HG03342 (cell line): ENCODE data around the gene PRDM15.

ENCODE experiments used
- ATAC-seq: cut with Tn5 transposase; IDR thresholded peaks from one replicate; pipeline ENCODE4 v1.9.1; 2021; ENCODE audit warnings: mild to moderate bottlenecking, moderate library complexity; ENCODE audit not compliant: unreplicated experiment

Gene PRDM15

DNA sequence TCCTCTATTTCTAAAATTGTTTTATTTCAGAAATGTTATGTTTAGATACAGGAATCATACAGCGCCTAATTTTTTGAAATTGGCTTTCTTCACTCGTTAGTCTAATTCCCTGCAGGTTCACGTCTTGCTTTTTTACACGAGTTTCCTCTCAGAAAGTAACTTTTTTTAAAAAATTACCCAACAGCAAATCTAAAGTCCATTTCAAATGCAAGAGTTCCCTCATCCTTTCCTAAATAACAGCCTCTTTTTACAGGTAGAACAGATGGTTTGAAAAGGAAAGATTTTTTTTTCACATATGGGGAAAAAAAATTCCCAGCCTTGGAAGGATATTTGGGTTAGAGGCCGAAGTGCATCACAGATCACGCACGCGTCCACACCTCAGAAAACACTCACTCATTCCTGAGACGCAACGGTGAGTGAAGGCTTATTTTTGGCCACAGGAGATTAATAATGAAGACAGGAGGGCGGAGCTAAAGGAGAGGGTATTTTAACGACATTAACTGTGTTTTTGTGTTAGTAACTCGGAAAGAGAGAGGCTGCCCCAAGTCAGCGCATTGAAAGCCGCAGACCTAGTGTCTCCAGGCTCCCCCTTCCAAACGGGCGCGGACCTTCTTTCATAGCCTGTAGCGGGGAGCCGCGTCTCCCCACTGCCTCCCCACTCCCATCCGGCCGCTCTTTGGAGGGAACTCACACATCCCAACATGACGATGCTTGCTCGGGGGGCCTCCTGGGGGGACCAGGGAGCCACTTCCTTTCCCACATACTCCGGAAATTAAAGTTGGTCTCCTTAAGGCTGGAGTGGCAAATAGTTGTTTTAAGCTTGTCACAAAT is 111.3 kb downstream of the PRDM15 start:
- no peak for ATAC-seq

DNA sequence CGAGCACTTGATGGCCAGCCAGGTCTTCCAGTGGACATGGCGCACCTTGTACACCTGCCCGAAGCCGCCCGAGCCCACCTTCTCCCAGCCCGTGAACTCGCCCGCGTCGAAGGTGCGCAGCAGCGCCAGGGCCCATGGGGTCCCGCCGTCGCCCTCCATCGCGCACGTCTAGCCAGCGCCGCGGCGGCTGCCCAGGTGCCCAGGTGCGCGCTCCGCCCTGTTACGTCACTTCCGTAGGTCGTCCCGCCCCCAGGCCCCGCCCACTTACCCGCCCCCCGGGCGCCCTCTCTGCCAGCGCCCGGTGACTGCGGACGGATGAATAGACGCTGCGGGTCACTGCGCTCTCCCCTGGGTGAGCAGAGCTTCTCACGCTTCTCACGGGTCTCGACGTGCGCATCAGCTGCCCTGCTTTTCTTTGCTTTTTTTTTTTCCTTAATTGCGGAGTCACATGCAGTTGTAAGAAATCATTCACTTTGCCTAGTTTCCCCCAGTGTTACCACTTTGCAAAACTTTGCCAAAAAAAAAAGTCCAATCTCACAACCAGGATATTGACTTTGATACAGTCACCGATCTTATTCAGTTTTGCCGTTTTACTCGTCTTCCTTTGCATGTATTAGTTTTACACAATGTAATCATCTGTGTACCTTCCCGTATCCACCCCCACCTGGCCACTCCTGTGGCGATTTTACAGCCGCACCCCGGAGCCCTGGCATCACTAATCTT is 112.1 kb downstream of the PRDM15 start, which contains the start of gene RIPK4:
TSS of gene RIPK4 (minus strand) at position 170 of the 723 bp plus-strand sequence. CDS start at position 159, 11 bp downstream.
- peak; percentile 56 for ATAC-seq

DNA sequence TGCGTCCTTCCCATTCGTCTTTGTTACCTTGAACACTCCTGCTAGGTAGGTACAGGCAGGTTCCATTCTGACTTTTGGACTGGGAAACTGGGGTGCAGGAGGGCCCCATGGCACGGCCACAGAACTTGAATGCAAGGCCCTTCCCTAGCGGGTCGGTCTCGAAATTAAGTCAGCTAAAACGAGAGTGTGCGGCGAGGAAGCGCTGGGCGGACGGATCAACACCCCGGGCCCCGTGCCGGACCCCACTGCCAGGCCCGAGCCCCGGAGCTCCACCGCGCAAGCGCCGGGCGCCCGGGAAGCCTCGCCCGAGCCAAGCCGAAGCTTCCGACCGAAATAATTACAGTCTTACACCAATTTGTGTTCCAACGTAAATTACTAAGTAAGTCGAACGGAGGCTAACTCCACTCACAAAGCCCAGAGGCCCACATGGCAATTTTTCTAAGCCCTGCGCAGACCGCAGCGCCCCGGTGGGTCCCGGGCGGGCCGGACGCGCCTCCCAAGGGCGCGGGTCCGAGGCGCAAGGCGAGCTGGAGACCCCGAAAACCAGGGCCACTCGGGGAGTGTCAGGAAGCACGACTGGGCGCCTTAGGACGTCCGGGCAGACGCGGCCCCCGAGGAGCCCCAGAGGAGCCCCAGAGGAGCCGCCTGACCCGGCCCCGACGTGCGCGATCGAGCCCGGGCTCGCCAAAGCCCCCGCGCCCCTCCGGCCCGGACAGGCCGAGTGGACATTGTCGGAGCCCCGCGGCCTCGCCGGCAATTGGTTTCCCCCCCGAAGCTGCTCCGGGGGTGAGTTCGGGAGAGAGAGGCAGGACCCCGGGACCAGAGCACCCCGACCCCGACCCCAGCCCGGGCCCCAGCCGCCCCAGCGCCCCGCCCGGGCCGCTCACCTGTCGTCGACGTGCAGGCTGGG is 112.9 kb downstream of the PRDM15 start:
- ATAC-seq, result no peak

DNA sequence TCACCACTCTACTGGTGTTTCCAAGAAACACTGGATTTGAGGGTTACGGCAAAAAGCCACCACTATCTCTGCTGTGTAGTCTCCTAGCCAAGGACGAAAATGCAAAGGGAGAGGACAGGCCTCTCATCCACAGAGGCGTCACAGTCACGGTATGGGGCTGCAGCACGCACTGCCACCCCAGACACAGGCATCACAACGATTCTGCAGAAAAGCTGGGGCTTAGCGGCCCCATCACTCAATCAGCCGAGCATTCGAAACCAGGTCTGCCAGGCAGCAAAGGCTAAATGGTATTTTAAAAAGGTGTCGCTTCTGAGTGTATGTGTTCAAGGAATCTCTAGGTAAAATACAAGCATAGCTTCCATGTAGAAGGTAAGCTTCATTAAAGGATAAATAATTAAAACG is 113.7 kb downstream of the PRDM15 start:
- ATAC-seq, result no peak

DNA sequence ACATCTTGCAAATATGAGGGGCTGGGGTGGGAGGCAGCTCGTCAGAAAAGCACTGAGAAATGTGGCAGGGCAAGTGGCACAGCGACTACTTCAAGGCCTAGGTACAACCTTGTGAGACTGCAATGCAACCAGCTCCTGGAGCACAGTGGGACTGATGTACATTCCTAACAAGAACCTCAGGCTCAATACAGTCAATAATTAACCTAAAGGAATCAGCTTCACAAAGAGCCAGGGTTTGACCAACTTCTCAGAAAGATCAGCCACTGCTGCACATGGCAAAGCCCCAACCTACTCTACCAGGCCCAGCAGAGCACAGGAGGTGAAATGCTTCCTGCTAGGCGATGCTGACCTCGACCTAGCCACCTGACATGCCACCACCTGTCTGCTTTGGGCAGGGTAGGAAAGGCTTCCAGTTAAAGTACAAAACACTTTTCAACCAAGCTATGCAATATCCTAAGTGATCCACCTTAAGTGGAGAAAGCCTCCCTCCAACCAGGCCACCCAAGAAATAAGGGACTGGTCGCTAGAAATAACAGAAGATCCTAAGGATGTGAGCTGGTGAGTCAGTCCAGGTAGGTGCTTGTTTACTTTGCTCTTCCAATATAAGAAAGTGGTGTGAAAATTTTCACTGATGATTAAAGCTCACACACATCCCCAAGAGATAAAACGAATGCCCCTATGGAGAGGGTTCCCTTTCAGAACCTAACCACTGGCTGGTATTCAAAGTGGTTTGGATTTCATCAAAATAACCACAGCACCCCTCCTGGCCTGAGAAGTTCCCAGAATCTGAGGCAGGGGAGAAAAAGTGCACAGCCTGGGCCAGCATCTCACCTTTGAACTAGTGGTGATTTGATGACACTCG is 114.4 kb downstream of the PRDM15 start:
- no peak for ATAC-seq

DNA sequence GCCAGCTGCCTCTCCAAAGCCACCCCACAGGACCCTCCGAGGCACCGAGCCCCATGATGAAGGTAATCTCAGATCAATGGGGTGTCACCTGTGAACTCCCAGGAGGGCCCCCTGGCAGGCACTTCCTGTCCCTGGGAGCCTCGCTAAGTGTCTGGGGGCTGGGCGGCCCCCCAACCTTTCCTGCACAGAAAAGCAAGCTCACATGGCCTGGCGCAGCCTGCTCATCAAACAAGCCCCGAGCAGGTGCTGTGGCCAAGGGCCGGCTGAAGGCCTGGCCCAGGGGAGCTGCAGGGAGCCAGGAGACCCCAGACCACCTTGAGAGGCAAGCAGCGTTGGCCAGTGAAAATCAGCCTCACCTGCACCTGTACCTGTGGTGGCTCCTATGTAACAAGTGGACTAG is 115.1 kb downstream of the PRDM15 start:
- ATAC-seq, result no peak

DNA sequence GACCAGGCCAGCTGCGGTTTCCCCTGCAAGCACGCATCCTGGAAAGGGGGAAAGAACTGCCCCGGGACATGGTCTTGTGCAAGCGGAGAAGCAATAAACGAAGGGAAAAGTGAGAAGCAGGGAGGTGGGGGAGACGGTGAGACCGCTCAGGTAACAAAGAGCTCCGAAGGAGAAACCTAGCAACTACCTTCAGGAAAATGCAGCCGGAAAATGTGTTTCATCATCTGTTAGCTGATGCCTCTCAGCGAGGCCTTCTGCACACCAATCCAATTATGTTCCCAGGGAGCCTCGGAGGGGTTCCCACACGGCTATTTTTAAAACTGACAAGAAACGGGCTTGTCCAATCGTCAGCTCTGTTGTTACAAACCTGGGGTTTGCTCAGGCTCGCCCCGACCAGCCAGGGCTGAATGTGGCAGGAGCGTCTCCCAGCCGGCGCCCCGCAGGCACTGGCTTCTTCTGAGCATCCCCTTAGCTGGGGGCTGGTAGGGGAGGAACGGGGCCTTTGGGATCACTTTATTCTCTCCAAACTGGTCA is 115.7 kb downstream of the PRDM15 start:
- ATAC-seq, result no peak

DNA sequence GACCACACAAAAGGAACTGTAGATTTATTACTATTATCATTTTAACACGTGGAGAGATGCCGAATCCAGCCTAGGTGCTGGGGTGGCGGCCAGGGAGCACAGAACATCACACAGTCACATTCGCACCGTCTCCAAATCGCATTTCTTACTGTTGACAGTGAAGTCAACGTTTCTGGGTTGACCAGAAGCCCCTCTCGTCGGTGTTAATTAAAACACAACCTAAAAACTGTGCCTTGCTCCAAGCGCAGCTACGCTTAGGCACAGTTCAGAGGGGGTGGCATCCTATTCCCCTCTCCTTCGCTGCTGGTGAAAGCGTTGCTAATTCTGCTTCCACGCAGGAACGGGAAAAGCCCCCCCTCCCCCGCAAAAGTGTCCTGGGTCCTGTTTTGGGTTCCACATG is 116.4 kb downstream of the PRDM15 start:
- no peak for ATAC-seq

DNA sequence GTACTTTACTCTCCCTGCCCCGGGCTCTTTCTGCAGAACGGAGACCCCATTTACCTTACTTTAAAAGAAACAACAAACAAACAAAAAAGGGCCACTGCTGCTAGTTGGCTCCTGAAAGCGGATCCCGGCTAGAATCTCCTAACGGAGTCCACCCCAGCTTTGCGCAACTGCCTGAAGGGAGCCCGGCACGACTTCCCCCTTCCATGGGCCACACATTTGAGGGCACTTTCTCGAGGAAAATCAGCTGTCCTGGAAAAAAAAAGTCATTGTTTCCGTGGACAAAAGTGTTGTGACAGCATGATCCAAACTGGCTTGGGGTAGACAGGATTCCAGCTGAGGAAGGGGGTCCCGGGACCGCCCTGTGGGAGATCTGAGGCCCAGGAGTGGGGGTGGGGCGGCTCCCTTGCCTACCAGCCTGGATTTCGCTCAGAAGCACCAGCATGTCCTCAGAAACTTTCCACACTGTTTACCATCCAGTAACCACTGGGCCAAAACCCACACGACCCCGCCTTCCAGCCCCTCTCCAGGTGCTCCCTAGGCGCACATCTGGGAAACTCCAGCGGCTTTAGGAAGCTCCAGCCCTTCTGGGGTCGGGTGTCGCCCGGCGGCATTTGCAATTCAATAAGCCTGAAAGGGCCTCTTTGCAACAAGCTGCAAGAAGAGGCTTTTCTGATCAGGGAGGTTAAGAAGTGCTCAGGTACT is 117.1 kb downstream of the PRDM15 start:
- no peak for ATAC-seq

DNA sequence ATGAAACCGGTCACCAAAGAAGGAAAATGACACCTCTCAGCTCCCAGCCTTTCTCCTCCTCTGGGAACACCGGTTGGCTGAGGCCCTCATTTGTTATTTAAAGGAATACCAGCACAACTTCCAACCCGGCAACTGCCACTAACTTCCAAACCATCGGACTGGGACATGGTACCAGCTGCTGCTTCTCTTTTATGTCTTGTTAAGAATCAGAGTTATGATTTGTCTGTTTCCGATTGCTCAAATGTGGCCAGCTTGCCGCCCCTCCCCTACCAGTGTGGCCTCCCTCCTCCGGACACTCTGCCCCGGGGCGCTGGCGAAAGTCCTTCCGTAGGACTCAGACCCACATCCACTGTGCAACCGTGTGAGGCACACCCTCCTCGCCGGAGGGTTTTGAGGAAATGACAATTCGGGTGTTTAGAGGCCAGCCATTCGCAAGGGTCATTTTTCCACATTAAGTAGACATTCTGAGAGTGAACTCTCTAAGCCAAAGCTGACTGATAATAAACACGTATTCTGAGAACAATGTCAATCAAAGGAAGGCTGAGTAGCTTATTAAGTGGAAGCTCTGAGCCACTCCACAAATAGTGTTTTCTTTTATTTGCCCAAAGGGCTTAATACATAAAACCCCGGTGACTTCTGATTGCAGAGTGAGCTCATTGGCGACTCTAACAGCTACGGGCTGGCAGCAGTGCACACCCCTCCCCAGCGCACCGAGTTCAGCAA is 117.8 kb downstream of the PRDM15 start:
- no peak for ATAC-seq

DNA sequence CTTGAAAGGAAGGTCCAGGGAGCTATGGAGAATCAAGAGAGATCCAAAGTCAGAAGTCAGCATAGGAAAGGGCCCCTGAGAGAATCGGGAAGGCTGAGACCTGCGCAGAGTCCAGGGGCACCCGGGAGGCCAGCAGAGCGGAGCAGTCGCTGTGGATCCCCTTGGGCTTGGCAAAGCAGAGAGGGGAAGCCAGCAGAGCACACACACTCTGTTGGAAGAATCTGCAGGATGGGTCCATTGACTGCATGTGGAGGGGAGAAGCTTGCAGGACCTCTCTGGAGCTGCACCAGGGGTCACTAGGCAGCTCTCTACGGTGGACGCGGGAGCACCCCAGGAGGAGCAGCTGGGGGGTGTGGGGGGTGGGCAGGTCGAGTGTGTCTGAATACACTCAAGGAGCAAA is 118.7 kb downstream of the PRDM15 start:
- no peak for ATAC-seq

DNA sequence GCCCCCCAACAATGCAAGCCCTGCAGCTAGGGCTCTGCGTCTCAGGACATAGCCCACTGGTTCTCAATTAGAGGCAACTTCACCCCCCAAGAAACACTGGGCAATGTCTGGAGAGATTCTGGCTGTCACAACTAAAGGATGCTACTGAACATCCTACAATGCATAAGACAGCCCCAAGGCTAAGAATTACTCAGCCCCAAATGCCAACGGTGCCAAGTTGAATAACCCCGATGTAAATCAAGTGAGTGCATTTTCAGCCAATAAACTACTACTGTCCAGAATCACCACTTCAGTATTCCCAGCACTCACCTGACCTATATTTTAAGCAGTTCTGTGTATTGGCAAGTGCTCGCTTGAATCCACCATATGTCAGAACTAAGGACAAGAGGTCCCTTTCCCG is 119.2 kb downstream of the PRDM15 start:
- ATAC-seq, result no peak

DNA sequence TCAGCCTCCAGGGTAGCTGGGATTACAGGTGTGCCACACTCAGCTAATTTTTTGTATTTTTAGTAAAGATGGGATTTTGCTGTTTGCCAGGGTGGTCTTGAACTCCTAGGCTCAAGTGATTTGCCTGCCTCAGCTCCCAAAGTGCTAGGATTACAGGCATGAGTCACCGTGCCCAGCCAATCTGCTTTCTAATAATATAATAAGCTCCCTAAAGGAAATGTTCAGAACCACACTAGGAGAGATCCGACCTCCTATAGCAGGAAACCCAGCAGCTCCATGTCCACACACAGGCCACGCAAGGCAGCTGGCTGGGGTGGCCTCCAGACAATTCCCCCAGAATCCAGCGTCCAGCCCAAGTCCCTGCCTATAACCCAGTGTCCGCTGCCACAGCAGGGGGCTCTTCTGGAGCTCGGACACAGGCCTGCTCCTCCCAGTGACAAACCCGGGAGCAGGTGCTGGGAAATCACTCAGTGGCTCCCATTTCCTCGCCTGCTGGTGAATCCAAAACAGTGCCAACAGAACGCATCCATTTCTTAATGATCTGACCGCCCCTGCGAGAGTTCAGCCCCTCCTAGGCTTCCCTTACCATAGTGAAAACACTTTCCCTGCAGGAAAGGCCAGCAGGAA is 119.8 kb downstream of the PRDM15 start:
- ATAC-seq, result no peak

DNA sequence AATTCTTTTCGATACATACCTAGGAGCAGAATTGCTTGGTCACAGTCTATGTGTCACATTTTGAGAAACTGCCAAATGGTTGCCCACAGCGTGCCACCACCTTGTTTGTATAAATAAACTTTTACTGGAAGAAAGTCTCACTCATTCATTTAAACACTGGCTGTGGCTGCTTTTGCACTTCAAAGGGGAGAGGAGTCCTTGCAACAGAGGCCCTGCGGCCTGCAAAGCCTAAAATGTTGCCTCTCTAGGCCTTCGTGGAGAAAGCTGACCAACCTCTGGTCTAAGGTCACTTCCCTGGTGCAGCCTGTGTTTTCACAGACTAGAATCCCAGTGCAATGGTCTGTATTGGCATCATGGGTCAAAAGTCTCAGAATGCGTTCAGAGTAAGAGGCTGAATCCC is 120.6 kb downstream of the PRDM15 start:
- no peak for ATAC-seq

DNA sequence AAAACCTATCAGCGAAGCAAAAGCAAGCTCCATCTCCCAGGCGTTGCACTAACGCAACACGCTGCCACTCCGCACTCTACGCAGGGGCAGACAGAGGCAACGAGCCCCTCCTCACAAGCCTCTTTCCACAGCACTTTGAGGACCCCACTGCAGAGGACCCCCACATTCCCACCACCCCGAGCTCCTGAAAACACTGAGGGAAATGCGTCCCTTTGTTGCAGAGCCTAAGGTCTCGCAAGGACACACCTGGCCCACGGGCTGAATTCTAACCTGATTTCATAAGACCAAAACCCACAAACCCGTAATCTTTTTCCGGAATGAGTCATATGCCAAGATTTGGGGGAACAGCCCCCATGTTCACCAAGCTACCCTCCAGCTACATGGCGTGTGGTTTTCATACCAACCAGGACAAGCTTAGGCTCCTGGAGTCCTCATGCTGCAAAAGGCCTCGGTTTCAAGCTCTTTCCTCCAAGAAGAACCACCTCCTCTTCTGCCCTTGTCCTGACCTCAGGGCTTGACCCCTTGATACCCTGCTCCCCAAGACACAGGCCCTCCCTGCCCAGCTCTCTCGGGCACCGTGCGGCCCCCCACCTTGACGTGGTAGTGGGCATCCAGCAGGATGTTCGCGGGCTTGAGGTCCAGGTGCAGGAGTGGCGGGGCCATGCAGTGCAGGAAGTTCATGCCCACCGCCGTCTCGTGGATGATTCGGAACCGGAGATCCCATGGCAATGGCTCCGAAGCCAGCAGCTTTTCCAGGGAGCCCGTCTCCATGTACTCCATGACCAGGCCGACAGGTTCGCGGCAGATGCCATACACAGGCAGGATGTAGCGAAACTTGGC is 123.0 kb downstream of the PRDM15 start:
- ATAC-seq, result no peak

DNA sequence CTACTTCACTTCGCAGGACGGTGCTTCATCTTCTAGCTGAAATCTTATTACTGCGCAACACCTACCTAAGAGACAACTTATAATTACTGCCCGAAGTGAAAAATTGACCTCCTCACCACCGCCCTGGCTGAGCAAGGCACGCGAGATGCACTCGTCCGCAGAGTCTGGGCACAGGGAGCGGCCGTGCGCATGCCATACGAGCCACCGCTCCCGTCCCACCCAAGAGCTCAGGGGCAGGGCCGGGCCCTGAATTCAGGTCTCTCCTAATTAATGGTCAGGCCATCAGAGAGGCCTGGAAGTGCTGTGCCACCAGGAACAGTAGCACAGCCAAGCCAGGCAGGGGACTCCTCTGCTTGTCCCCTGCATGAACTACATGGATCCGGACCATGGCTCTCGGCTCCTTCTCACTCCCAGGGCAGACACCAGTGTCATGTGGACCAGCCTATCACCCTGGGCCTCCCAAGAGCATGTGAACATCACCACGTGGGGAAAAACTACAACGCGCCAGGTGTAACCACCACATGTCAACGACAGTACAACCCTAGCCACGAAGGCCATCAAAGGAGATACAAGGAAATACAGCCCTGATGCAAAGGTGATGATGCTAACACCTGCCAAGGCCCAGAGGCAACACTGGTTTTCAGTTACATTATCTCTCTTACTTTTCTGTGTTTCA is 123.7 kb downstream of the PRDM15 start:
- no peak for ATAC-seq

DNA sequence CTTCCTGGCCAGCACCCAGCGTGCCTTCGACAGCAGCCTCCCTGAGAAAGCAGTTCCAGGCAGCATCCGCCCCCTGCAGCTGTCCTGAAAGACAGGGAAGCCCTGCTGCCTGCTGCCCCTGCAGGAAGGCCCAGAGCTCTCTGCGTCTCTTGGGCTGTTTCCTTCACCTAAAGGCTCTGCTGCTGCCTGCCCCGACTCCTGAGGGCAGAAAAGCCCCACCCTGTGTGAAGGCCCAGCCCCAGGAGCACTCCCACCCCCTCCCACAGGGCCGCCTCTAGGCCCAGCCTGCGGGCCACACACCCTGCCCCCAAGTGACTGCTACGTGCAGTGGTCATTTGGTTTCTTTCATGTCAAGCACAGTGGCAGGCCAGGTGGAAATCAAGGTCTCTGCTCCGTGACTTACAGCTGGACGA is 124.7 kb downstream of the PRDM15 start:
- ATAC-seq, result no peak
